ENCODE measurements around the gene SSBP2. TPM values are rescaled to one million over a fixed set of nuclear protein-coding genes. Genes with fewer than 3 reads are reported as not detected.

The SSBP2 gene
- total RNA-seq, 3 donors from 2014 or later, result 3.5 to 5.0 (median 3.5) TPM

DNA sequence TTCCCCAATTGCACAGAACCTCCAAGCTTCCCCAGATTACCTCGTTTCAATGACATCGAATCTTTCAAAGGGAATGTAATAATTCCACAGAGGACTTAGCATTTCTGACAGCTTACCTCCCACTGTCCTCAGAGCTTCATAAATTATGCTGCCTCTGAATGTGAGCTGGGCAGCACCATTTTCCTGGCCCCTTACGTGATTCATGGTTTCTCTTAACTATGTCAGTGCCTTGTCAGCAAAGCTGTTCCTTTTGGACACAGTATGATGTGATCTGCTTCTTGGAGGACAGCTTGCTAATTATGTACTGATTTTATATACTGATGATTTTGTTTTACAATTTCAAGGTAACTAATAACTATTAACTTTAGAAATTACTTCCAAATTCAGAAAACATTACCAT, 27.7 kb upstream of the SSBP2 start:
- no peak for DNase-seq
- peak in 1 of 2 donors; percentile 65 for ATAC-seq
- Mint-ChIP-seq H3K9me3 (no peaks in the 10 kb centered on the region), H3K36me3 (ENCODE audit: insufficient read depth) (peaks cover 2% of the 10 kb centered on the region), H3K27me3 (ENCODE audit: low read depth) (no peaks in the 10 kb centered on the region), H3K4me1 (ENCODE audit: low read depth) (peaks cover 22% of the 10 kb centered on the region), H3K4me3 (peak overlapping the region; percentile 79)

DNA sequence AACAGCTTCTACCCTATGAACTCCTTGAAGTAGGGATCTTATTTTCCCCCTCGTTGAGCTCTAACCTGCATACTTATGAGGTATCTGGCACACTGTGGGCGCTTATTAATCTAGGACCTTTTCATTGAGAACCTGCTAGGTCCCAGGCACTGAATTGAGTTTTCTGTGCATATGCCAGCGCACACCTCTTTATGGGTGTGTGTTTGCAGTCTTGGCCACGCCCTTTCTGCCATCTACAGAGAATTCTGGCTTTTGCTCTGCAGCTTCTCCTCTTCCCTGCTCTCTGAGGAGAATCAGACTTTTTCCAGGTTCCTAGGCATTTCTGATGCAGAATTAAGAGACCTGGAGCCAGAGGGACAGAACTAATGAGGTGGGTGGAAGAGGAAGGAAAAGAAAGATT, 25.4 kb upstream of the SSBP2 start:
- no peak for ATAC-seq
- H3K9me3 Mint-ChIP-seq, result no peaks in the 10 kb centered on the region
- DNase-seq, result no peak
- no peak overlapping the region for H3K4me3 Mint-ChIP-seq
- H3K4me1 Mint-ChIP-seq (ENCODE audit: low read depth), result peaks cover 22% of the 10 kb centered on the region
- peaks cover 2% of the 10 kb centered on the region for H3K36me3 Mint-ChIP-seq (ENCODE audit: insufficient read depth)
- H3K27me3 Mint-ChIP-seq (ENCODE audit: low read depth), result no peaks in the 10 kb centered on the region

- peaks cover 2% of the 10 kb centered on the region for H3K36me3 Mint-ChIP-seq (ENCODE audit: insufficient read depth)
- DNase-seq (no peak), ATAC-seq (no peak)
- no peaks in the 10 kb centered on the region for H3K9me3 Mint-ChIP-seq
- no peaks in the 10 kb centered on the region for H3K27me3 Mint-ChIP-seq (ENCODE audit: low read depth)
- peaks cover 14% of the 10 kb centered on the region for H3K4me1 Mint-ChIP-seq (ENCODE audit: low read depth)
- H3K4me3 Mint-ChIP-seq, result no peak overlapping the region
These were observed 23.5 kb upstream of the SSBP2 start for GRCh38 chr5:81774374-81774773.

DNA sequence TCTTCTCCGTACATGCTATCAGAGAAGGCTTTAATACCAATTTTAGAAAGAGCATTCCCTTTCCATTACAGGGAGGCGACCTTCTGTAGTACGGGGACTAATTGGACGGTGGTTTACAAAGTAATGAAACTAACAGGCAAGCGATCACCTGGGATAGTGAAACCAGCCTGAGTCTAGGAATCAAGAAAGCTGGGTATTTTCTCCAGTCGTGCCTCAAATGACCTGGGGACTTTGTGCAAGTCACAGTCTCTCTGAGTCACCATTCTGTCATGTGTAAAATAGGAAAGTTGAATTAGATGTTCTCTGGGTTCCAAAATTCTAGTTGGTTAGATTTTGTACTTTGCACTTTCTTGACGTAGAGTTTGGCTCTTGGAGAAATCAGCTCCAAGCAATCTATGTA, 22.7 kb upstream of the SSBP2 start:
- Mint-ChIP-seq H3K9me3 (no peaks in the 10 kb centered on the region), H3K4me1 (ENCODE audit: low read depth) (peaks cover 8% of the 10 kb centered on the region), H3K27me3 (ENCODE audit: low read depth) (no peaks in the 10 kb centered on the region), H3K36me3 (ENCODE audit: insufficient read depth) (peaks cover under 1% of the 10 kb centered on the region), H3K4me3 (no peak overlapping the region)
- DNase-seq, result no peak
- no peak for ATAC-seq

- no peak for ATAC-seq
- no peaks in the 10 kb centered on the region for H3K9me3 Mint-ChIP-seq
- no peaks in the 10 kb centered on the region for H3K27me3 Mint-ChIP-seq (ENCODE audit: low read depth)
- peaks cover 4% of the 10 kb centered on the region for H3K4me1 Mint-ChIP-seq (ENCODE audit: low read depth)
- H3K36me3 Mint-ChIP-seq (ENCODE audit: insufficient read depth), result no peaks in the 10 kb centered on the region
- DNase-seq, result no peak
- no peak overlapping the region for H3K4me3 Mint-ChIP-seq
These were observed 22.3 kb upstream of the SSBP2 start for GRCh38 chr5:81773161-81773560.

- DNase-seq (no peak), ATAC-seq (no peak)
- no peaks in the 10 kb centered on the region for H3K9me3 Mint-ChIP-seq
- H3K27me3 Mint-ChIP-seq (ENCODE audit: low read depth), result no peaks in the 10 kb centered on the region
- no peaks in the 10 kb centered on the region for H3K36me3 Mint-ChIP-seq (ENCODE audit: insufficient read depth)
- H3K4me1 Mint-ChIP-seq (ENCODE audit: low read depth), result peaks cover 1% of the 10 kb centered on the region
- H3K4me3 Mint-ChIP-seq, result no peak overlapping the region
These were observed 21.6 kb upstream of the SSBP2 start for GRCh38 chr5:81772488-81772887.

DNA sequence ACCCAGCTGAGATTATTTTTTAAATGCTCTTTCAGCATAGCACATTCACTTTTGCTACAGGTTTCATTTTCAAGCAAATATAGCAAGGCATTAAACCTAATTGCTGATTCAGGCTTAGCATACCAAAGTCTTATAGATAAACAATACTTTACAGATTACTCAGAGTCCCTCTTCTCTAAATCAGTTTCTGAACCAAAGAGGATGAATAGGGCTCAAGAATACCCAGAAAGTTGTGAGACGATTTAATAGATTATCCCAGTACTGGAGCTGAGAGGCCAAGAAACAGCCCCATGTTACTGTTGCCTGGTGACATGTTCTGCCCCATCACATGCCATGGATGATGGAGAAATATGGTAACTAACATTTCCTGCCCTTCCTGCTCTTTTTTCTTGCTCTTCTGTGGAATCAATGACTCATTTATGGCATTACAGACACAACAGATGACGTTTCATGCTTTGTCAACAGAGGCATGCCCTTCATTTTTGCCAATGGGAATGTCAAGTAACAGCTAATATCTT, 18.1 kb upstream of the SSBP2 start:
- no peaks in the 10 kb centered on the region for H3K9me3 Mint-ChIP-seq
- no peaks in the 10 kb centered on the region for H3K36me3 Mint-ChIP-seq (ENCODE audit: insufficient read depth)
- ATAC-seq (no peak), DNase-seq (no peak)
- no peaks in the 10 kb centered on the region for H3K27me3 Mint-ChIP-seq (ENCODE audit: low read depth)
- H3K4me3 Mint-ChIP-seq, result no peak overlapping the region
- no peaks in the 10 kb centered on the region for H3K4me1 Mint-ChIP-seq (ENCODE audit: low read depth)

DNA sequence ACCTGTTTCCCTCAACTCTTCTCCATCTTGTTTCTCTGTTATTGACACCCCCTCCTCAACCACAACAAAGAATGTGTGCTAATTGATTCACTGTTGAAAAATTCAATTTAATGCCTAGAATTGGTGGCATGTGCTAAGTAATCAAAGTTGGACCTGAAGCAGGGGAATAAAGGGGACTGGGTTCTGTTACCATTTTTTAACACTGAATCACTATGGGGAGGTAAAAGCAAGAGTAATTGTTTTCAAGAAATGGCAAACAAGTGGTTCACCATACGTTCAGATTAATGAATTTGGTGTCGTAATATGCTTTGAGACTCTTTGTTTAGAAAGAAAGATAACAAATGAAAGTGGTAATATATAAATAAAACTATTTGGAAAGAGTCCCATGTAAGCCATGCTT, 17.0 kb upstream of the SSBP2 start:
- H3K4me1 Mint-ChIP-seq (ENCODE audit: low read depth), result no peaks in the 10 kb centered on the region
- no peaks in the 10 kb centered on the region for H3K9me3 Mint-ChIP-seq
- DNase-seq (no peak), ATAC-seq (no peak)
- H3K36me3 Mint-ChIP-seq (ENCODE audit: insufficient read depth), result no peaks in the 10 kb centered on the region
- no peaks in the 10 kb centered on the region for H3K27me3 Mint-ChIP-seq (ENCODE audit: low read depth)
- H3K4me3 Mint-ChIP-seq, result no peak overlapping the region

DNA sequence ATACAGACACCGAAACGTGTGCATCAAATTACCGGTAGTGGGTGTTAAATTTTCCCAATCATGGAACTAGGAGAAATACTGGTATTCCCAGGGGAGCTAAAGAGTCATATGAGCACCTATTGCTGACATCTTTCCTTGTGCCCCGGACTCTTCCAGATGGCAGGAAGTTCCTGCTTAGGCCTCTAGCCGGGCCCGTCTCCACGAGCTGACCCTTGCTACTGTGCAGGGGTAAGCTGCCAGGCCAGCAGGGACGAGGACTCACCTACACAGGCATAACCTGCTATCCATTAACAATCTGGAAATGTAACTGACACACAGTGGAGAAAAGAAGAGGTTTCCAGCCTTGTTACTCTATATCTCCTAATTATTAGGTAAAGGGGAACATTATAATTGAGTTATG, 16.2 kb upstream of the SSBP2 start:
- no peak overlapping the region for H3K4me3 Mint-ChIP-seq
- no peaks in the 10 kb centered on the region for H3K27me3 Mint-ChIP-seq (ENCODE audit: low read depth)
- H3K4me1 Mint-ChIP-seq (ENCODE audit: low read depth), result no peaks in the 10 kb centered on the region
- DNase-seq (no peak), ATAC-seq (no peak)
- no peaks in the 10 kb centered on the region for H3K36me3 Mint-ChIP-seq (ENCODE audit: insufficient read depth)
- no peaks in the 10 kb centered on the region for H3K9me3 Mint-ChIP-seq

DNA sequence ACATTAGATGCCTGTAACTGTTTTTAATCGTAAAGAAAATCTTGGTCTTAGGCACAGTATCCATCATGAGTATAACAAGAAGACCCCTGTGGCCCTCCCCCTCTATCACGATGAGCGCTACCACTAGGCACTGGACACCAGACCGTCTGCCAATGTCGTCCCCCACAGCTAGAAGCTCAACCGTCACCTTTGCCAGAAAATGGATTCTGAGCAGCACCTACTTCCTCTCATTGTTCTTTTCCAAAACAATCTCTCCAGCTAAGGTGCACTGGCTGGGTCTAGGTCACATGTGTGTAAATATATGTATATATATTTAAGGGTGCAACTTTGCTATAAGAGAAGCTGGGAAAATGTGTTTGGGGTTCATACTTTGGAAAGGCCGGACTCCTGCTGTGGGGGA, 15.7 kb upstream of the SSBP2 start:
- ATAC-seq (no peak), DNase-seq (no peak)
- H3K27me3 Mint-ChIP-seq (ENCODE audit: low read depth), result no peaks in the 10 kb centered on the region
- H3K4me3 Mint-ChIP-seq, result no peak overlapping the region
- H3K9me3 Mint-ChIP-seq, result no peaks in the 10 kb centered on the region
- H3K4me1 Mint-ChIP-seq (ENCODE audit: low read depth), result peaks cover 1% of the 10 kb centered on the region
- no peaks in the 10 kb centered on the region for H3K36me3 Mint-ChIP-seq (ENCODE audit: insufficient read depth)

DNA sequence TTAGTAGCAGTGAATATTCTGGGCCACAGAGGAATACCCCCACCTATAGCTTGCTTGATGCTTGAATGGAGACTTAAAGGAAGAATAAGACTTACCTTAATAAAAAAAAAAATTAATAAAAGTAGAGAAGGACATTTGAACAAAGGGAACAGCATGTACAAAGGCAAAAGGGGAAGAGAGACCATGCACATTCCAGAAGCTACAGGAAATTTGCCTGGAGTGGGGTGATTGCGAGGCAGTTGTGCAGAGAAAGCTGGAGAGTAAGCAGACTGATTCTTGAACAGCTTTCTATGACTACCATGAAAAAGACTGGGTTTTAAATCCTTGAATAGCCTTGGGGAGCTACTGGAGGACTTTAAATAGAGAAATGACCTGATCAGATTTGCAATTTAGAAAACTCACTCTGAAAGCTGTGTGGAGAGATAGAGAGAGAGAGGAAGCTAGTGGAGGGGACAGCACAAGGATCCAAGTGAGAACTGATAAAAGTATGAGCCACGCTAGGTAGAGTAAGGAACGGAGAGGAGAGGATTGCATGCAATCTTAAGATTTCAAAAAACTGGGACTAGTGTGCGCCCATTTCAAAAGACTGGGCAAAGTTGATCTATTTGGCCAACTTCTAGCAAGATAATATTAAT, 12.5 kb upstream of the SSBP2 start:
- Mint-ChIP-seq H3K4me3 (no peak overlapping the region), H3K36me3 (ENCODE audit: insufficient read depth) (no peaks in the 10 kb centered on the region), H3K27me3 (ENCODE audit: low read depth) (no peaks in the 10 kb centered on the region), H3K9me3 (no peaks in the 10 kb centered on the region), H3K4me1 (ENCODE audit: low read depth) (peaks cover 21% of the 10 kb centered on the region)
- no peak for ATAC-seq
- no peak for DNase-seq

GRCh38 chr5:81762853-81763252, 12.0 kb upstream of the SSBP2 start:
- no peaks in the 10 kb centered on the region for H3K36me3 Mint-ChIP-seq (ENCODE audit: insufficient read depth)
- ATAC-seq, result no peak
- H3K4me1 Mint-ChIP-seq (ENCODE audit: low read depth), result peaks cover 22% of the 10 kb centered on the region
- no peak for DNase-seq
- H3K4me3 Mint-ChIP-seq, result no peak overlapping the region
- H3K9me3 Mint-ChIP-seq, result no peaks in the 10 kb centered on the region
- H3K27me3 Mint-ChIP-seq (ENCODE audit: low read depth), result peaks cover under 1% of the 10 kb centered on the region

DNA sequence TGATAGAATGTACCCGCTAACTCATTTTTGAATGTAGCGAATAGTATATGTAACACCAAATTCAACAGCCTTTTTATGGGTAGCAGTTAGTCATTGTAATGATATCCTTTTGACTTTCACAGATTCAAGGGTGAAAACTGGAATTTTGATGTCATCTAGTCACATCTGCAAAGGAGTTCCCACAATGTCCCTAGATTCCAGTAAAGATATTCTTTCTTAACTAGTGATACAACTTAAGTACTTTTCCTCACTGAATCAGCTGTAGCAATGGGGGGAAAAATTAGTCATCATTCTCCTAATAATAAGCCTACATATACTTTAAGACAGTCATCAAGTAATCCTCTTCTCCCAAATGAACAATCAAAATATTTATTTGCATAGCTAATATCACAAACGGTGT, 11.5 kb upstream of the SSBP2 start:
- Mint-ChIP-seq H3K4me3 (no peak overlapping the region), H3K36me3 (ENCODE audit: insufficient read depth) (no peaks in the 10 kb centered on the region), H3K4me1 (ENCODE audit: low read depth) (peaks cover 23% of the 10 kb centered on the region), H3K9me3 (no peaks in the 10 kb centered on the region), H3K27me3 (ENCODE audit: low read depth) (peaks cover 2% of the 10 kb centered on the region)
- DNase-seq, result no peak
- no peak for ATAC-seq

DNA sequence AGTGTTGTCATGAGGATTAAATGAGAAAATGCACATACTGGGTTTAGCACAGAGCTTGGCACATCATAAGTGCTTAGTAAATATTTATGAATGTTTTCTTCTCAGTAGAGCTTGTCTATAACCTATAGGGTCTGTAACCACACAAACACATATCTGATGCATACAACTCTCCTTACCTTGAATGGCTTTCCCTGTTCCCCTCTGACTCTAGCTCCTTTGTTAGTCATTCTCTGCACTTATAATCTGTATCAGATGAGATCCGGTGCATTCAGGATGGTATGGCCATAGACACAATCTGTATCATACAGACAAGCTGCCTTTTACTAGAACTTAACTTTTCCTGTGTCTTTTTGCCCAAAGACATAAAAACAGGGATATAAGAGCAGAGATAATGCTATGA, 11.1 kb upstream of the SSBP2 start:
- ATAC-seq (no peak), DNase-seq (no peak)
- Mint-ChIP-seq H3K4me3 (no peak overlapping the region), H3K36me3 (ENCODE audit: insufficient read depth) (no peaks in the 10 kb centered on the region), H3K9me3 (no peaks in the 10 kb centered on the region), H3K27me3 (ENCODE audit: low read depth) (peaks cover 2% of the 10 kb centered on the region), H3K4me1 (ENCODE audit: low read depth) (peaks cover 23% of the 10 kb centered on the region)

GRCh38 chr5:81761270-81761669, 10.4 kb upstream of the SSBP2 start:
- Mint-ChIP-seq H3K9me3 (no peaks in the 10 kb centered on the region), H3K4me3 (no peak overlapping the region), H3K36me3 (ENCODE audit: insufficient read depth) (no peaks in the 10 kb centered on the region), H3K4me1 (ENCODE audit: low read depth) (peaks cover 23% of the 10 kb centered on the region), H3K27me3 (ENCODE audit: low read depth) (peaks cover 2% of the 10 kb centered on the region)
- ATAC-seq (no peak), DNase-seq (no peak)

Measured in activated T-cell treated with anti-CD3 and anti-CD28 coated beads, Interleukin-2, amount 50 U/mL, for 4 hours (primary cell).